Fibroblast of gingiva (primary cell): ENCODE results near the gene JRKL.
A peak's percentile ranks its signal among the peaks of the same experiment; 100 is the strongest.
"Not testable (repeated sequence)": the region's sequence is repeated elsewhere in the genome, so short reads cannot be mapped to it uniquely, and the experiment has no call there.

Experiments used
- DNase-seq: peaks from one replicate; pipeline ENCODE4 v3.0.0-alpha.2; 2011; ENCODE audit warnings: low read depth

JRKL gene

DNA sequence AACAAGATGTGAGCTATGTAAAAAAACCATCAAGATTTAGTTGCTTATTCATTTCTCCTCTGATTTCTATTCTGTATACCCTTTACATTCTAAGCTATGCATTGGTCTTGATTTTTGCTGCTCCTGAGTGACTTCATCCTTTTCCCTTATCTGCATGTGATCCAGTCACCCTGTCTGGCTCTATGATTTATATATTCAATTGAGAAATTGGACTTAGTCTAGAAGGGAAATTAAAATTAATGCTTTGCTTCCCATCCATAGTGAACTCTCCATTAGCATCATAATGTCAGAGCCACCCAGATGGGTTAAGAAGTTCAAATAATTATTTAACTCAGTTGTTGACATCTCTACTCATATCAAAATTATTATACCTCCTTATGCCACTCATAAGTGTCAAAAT lies 5.0 kb downstream of the JRKL start:
- DNase-seq: no peak

DNA sequence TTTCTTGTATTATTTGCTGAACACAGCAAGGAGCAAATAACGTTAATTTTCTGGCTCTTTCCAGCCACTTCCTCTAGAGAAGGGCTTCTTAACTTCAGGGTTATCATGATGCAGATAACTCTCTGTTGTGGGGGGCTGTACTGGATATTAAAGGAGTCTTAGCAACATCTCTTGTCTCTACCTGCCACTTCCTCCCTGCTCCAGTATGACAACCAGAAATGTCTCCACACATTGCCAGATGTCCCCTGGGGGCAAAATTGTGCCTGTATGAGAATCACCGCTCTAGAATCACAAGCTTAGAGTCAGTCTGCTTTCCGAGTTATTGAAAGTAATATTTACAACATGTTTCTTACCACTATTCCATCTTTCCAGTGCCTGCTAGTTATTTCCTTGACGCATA lies 6.8 kb downstream of the JRKL start:
- DNase-seq: no peak

DNA sequence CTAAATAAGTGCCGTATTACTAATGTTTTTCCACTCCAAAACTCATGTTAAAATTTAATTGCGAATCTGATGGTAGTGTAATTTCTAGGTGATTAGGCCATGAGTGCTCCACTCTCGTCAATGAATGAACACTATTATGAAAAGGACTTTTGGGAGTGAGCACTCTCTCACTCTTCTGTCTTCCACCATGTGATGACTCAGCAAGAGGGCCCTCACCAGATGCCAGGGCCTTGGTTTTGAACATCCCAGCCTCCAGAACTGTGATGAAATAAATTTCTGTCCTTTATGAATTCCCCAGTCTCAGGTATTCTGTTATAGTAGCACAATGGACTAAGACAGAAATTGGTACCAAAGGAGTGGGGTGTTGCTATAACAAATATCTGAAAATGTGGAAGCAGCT lies 8.1 kb downstream of the JRKL start:
- no peak for DNase-seq

DNA sequence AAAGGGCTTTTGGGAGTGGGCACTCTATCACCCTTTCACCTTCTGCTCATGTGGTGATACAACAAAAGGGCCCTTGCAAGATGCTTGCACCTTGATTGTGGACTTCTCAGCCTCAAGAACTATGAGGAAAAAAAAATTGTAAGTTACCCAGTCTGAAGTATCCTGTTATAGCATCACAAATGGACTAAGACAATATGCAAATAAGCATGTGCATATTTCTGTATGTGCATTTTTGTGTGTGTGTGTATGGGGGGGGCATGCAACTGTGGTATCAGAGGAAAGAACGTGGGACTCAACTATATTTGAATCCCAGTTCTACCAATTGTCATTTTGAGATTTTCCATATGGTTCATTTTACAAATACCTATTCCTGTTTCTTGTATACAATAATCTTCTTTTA lies 10.9 kb downstream of the JRKL start:
- no peak for DNase-seq

DNA sequence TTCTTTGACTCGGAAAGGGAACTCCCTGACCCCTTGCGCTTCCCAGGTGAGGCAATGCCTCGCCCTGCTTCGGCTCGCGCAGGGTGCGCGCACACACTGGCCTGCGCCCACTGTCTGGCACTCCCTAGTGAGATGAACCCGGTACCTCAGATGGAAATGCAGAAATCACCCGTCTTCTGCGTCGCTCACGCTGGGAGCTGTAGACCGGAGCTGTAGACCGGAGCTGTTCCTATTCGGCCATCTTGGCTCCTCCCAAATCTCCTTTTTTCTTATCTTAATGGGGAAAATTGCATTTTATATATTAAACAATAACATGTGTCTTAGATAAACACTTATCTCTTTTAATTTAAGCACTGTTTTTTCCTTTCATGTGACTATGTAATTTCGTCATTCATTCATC lies 21.6 kb downstream of the JRKL start:
- not testable (repeated sequence) for DNase-seq

DNA sequence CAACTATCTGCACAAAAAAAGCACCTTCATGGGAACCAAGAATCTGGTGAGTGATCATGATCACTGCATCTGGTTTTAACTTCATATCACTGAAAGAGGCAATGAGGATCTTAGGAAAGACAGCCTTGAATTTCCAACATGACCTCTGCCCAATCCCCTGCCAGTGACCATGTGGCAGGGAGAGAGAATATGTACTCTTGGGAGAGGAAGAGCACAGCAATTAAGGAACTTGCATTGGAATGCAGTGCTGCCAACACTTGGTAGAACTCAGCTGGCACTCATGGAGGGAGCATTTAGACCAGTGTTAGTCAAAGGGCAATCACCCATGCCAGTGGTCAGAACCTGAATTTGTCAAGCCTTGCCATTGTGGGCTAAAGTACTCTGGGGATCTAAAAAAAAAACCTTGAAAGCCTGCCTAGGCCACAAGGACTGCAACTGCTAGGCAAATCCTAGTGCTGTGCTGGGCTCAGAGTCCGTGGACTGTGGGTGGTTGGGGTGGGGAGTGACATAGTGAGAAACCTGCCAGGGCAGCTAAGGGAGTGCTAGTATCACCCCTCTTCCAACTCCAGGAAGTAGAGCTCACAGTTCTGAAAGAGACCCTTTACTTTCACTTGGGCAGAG lies 23.1 kb downstream of the JRKL start:
- no peak for DNase-seq

DNA sequence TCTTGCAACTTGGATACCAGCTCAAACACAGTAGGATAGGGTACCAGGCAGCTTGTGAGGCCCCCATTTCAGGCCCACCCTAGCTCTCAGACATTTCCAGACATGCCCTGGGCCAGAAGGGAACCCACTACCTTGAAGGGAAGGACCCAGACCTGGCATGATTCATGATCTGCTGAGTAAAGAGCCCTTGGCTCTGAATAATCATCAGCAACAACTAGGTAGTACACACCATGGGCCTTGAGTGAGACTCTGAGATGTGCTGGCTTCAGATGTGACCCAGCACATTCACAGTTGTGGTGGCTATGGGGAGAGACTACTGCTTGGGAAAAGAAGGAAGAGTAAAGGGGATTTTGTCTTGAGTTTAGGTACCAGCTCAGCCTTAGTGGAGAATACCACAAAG lies 23.6 kb downstream of the JRKL start:
- no peak for DNase-seq

DNA sequence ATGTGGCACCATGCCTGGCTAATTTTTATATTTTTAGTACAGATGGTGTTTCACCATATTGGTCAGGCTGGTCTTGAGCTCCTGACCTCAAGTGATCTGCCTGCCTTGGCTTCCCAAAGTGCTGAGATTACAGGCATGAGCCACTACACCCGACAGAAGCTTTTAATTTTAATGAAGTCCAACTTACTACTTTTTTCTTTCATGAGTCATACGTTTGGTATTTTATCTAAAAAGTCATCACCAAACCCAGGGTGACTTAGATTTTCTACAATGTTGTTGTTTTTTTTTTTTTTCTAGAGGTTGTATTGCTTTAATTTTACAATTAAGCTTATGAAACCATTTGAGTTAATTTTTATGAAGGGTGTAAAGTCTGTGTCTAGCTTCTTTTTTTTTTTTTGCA lies 34.9 kb downstream of the JRKL start:
- DNase-seq: peak; percentile 40

DNA sequence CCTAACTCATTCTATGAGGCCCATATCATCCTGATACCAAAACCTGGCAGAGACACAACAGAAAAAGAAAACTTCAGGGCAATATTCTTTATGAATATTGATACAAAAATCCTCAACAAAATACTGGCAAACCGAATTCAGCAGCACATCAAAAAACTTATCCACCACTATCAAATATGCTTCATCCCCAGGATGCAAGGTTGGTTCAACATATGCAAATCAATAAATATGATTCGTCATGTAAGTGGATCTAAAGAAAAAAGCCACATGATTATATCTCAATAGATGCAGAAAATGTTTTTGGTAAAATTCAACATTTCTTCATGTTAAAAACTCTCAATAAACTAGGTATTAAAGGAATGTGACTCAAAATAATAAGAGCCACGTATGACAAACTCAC lies 40.9 kb downstream of the JRKL start:
- no peak for DNase-seq

DNA sequence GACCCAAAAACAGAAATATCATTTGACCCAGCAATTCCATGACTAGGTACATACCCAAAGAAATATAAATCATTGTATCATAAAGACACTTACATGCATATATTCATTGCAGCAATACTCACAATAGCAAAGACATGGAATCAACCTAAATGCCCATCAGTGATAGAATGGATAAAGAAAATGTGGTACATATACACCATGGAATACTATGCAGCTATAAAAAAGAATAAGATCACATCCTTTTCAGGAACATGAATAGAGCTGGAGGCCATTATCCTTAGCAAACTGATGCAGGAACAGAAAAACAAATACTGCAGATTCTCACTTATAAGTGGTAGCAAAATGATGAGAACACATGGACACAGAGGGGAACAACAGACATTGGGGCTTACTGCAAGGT lies 42.8 kb downstream of the JRKL start:
- not testable (repeated sequence) for DNase-seq
